Activated CD8-positive, alpha-beta memory T cell treated with anti-CD3 and anti-CD28 coated beads, Interleukin-2, amount 10 ng/mL, durations not matched to agents 7 days and 5 days (primary cell): ENCODE data around the gene FAM209B. TPM values are rescaled to one million over a fixed set of nuclear protein-coding genes. Genes with fewer than 3 reads are reported as not detected.

Experiments
- ATAC-seq: fragments of 150-1000 bp; cut with Tn5 transposase; one replicate; pipeline ENCODE4 v1.10.0; 2021; ENCODE audit warnings: moderate library complexity
- CTCF ChIA-PET: fragments of 350-600 bp; sonication (Branson Sonifier 250); formaldehyde crosslinking; loops from one replicate; lab custom pipeline; 2021; ENCODE audit warnings: antibody characterized with exemption; lab: Charles Lee
- DNase-seq: peaks from one replicate; pipeline ENCODE4 v3.0.0-alpha.2; 2020
- H3K27ac Mint-ChIP-seq: one replicate; pipeline ENCODE4 v1.8.0; 2021; ENCODE audit warnings: mild to moderate bottlenecking, mixed read lengths
- H3K27me3 Mint-ChIP-seq: one replicate; pipeline ENCODE4 v1.8.0; 2021; ENCODE audit warnings: mixed read lengths
- H3K36me3 Mint-ChIP-seq: one replicate; pipeline ENCODE4 v1.8.0; 2021; ENCODE audit warnings: mild to moderate bottlenecking, mixed read lengths
- H3K4me1 Mint-ChIP-seq: one replicate; pipeline ENCODE4 v1.8.0; 2021; ENCODE audit warnings: mixed read lengths
- H3K4me3 Mint-ChIP-seq: one replicate; pipeline ENCODE4 v1.8.0; 2021; ENCODE audit warnings: mild to moderate bottlenecking, moderate library complexity, mixed read lengths
- H3K9me3 Mint-ChIP-seq: one replicate; pipeline ENCODE4 v1.8.0; 2022; ENCODE audit warnings: low read depth, mixed read lengths
- total RNA-seq, 2 experiments: library from RNA; stranded (reverse); gene quantifications; one replicate each; pipeline ENCODE4 v1.2.3, GENCODE V29; 2021

Gene FAM209B
- total RNA-seq, 2 experiments from 2014 or later, result 1.3 to 1.7 TPM

DNA sequence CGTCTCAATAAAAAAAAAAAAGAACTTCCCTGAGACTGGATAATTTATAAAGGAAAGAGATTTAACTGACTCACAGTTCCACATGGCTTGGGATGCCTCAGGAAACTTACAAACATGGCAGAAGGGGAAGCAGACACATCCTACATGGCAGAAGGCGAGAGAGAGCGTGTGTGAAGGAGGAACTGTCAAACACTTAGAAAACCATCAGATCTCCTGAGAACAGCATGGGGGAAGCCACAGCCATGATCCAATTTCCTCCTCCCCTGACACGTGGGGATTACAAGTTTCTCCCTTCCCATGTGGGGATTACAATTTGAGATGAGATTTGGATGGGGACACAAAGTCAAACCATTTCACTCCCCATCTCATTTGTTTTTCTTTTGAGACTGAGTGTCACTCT lies 49.5 kb downstream of the FAM209B start:
- Mint-ChIP-seq H3K27me3 (peaks cover 6% of the 10 kb centered on the region), H3K4me3 (no peak overlapping the region), H3K9me3 (no peaks in the 10 kb centered on the region), H3K4me1 (no peaks in the 10 kb centered on the region), H3K36me3 (no peaks in the 10 kb centered on the region), H3K27ac (no peak overlapping the region)
- CTCF ChIA-PET, result no interaction called here
- ATAC-seq (no peak), DNase-seq (no peak)

DNA sequence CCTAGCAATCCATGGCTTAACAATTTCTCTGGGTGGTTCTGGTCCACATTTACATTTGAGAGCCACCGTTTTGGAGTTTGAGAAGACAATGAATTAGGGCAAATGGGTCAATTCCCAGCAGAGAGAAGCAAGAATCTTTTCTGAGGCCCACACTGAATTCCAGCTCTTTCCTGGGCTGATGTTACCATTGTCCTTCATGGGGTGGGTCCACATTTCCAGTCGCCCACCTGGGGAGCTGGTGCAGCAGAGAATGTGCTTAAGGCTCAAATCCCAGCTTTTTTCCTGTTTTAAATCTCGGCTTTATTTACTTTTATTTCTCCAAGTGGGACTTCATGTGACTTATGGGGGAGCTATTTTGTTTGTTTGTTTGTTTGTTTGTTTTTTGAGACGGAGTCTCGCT lies 51.9 kb downstream of the FAM209B start:
- DNase-seq (no peak), ATAC-seq (no peak)
- Mint-ChIP-seq H3K4me3 (no peak overlapping the region), H3K27ac (no peak overlapping the region), H3K4me1 (no peaks in the 10 kb centered on the region), H3K9me3 (no peaks in the 10 kb centered on the region), H3K27me3 (peaks cover 6% of the 10 kb centered on the region), H3K36me3 (no peaks in the 10 kb centered on the region)
- CTCF ChIA-PET, result no interaction called here

Other genes with a start within 250 kb of the FAM209B start
- 1 to 10 TPM; 2.4 to 3.5 TPM for gene FAM210B, start 174.3 kb upstream of the FAM209B start, total RNA-seq
- gene AURKA, start 141.0 kb upstream of the FAM209B start, total RNA-seq, result 100 to 1,000 TPM; 107 to 123 TPM
- 10 to 100 TPM; 60.0 to 82.4 TPM for gene CSTF1, start 140.6 kb upstream of the FAM209B start, total RNA-seq
- gene CASS4, start 121.0 kb upstream of the FAM209B start, total RNA-seq, result 10 to 100 TPM; 10.9 to 21.8 TPM
- gene RTF2, start 64.6 kb upstream of the FAM209B start, total RNA-seq, result 100 to 1,000 TPM; 112 to 127 TPM
- 1 to 10 TPM; 1.4 to 1.7 TPM for gene FAM209A, start 8.5 kb upstream of the FAM209B start, total RNA-seq
- not detected for gene TFAP2C, start 96.1 kb downstream of the FAM209B start, total RNA-seq